ENCODE results near the gene EPAS1. TPM values are rescaled to one million over a fixed set of nuclear protein-coding genes. Genes with fewer than 3 reads are reported as not detected.

EPAS1 gene
- total and polyA plus RNA-seq, 2 experiments from 2014 or later: 47.5 to 73.8 TPM

DNA sequence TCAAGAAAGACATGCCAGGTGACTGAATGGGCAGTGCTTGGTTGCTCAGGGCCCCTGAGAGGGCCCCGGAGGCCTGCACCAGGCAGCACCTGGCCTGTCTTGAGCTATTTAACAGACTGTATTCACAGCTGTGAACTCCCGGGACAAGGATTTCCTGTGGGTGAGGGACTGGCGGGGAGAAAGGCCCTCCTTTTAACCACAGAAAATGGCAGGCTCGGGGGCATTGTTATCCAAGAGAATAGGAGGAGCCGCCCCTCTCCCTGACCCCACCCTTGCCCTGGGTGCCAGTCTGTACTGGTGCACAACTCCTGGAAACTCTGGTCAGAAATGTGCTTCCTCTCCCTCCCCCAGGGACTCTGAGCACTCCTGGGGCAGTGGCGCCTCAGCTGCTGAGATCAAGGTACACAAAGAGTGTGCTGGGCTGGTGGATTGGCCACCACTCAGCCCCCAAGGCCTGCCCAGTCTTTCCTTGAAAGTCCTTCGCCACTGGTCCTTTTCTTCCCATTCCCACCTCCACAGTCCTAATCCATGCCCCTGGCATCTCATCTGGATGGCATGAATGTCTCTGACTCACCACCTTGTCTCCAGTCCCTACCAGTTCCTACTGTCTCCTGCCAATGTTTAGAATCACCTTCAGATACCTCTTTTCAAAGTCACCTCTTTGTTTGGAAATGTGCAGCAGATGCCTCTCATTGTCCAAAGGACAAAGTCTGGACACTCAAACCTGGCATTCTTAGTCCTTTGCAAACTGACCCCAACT is 19.6 kb upstream of the EPAS1 start:
- no peak overlapping the region for H3K4me2 ChIP-seq (ENCODE audit: unreplicated experiment)
- DNase-seq: peak; percentile 23
- H3K27me3 ChIP-seq (replicated peaks; ENCODE audit: insufficient read depth): no peaks in the 10 kb centered on the region
- H3K27ac ChIP-seq: no peak overlapping the region
- no peak for TF ChIP-seq EZH2 (IDR thresholded peaks at IDR 0.05; ENCODE audit: insufficient read depth, poor library complexity, severe bottlenecking)
- no peak for TF ChIP-seq EZH2phosphoT487 (IDR thresholded peaks at IDR 0.05; ENCODE audit: insufficient read depth, low read depth)
- WGBS, 2 experiments (ENCODE audit: low coverage in 1 of 2, low lambda C conversion rate in 2 of 2, missing lambda C conversion rate in 2 of 2): 83 to 90% methylated on average over 6 to 7 of the region's 7 CpGs
- no peak overlapping the region for H3K4me3 ChIP-seq
- H2AFZ ChIP-seq: no peak overlapping the region
- H3K36me3 ChIP-seq (ENCODE audit: low read depth): no peaks in the 10 kb centered on the region
- H3K9me3 ChIP-seq (ENCODE audit: low read depth): no peaks in the 10 kb centered on the region
- H3K79me2 ChIP-seq (ENCODE audit: insufficient read depth): no peaks in the 10 kb centered on the region
- H3K9me2 ChIP-seq (ENCODE audit: insufficient read depth): no peaks in the 10 kb centered on the region
- in situ Hi-C loops (cut with MboI): no loop called here
- H3F3A ChIP-seq (ENCODE audit: insufficient read depth): no peaks in the 10 kb centered on the region
- H3K4me1 ChIP-seq (ENCODE audit: insufficient read depth): no peaks in the 10 kb centered on the region
- H4K20me1 ChIP-seq (ENCODE audit: insufficient read depth): no peaks in the 10 kb centered on the region
- no peak overlapping the region for H3K9ac ChIP-seq

DNA sequence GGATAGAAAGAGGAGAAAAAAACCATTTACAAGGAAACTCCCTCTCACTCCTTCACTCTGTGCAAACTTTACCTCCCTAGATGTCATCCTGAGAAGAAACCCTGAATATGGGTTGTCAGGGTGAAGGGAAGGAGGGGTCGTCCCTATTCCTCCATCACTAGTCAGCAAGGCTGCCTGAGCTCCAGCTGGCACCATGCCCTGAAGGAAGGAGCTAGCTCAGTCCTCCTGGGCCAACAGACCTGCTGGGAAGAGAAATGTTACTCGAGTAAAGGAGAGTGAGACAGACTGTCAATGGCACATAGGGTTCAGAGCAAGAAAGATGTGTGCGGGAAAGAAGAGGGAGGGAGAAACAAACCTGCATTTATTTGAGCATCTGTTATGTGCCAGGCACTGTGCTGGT is 18.3 kb upstream of the EPAS1 start:
- Histone ChIP-seq H3K9me3 (ENCODE audit: low read depth) (no peaks in the 10 kb centered on the region), H2AFZ (no peak overlapping the region), H3F3A (ENCODE audit: insufficient read depth) (no peaks in the 10 kb centered on the region), H3K27ac (no peak overlapping the region), H3K27me3 (replicated peaks; ENCODE audit: insufficient read depth) (no peaks in the 10 kb centered on the region), H3K4me2 (ENCODE audit: unreplicated experiment) (no peak overlapping the region), H4K20me1 (ENCODE audit: insufficient read depth) (no peaks in the 10 kb centered on the region), H3K4me1 (ENCODE audit: insufficient read depth) (no peaks in the 10 kb centered on the region), H3K4me3 (no peak overlapping the region), H3K79me2 (ENCODE audit: insufficient read depth) (no peaks in the 10 kb centered on the region), H3K9me2 (ENCODE audit: insufficient read depth) (no peaks in the 10 kb centered on the region), H3K9ac (no peak overlapping the region), H3K36me3 (ENCODE audit: low read depth) (no peaks in the 10 kb centered on the region)
- in situ Hi-C loops (cut with MboI): no loop called here
- WGBS, 2 experiments (ENCODE audit: low coverage in 1 of 2, low lambda C conversion rate in 2 of 2, missing lambda C conversion rate in 2 of 2): 84 to 86% methylated on average over 3 of the region's 3 CpGs
- DNase-seq: no peak
- TF ChIP-seq EZH2phosphoT487 (IDR thresholded peaks at IDR 0.05; ENCODE audit: insufficient read depth, low read depth): no peak
- no peak for TF ChIP-seq EZH2 (IDR thresholded peaks at IDR 0.05; ENCODE audit: insufficient read depth, poor library complexity, severe bottlenecking)

GRCh38 chr2:46281939-46282338 is 15.3 kb upstream of the EPAS1 start:
- Histone ChIP-seq H3K9ac (no peak overlapping the region), H3K4me2 (ENCODE audit: unreplicated experiment) (no peak overlapping the region), H3F3A (ENCODE audit: insufficient read depth) (no peaks in the 10 kb centered on the region), H3K4me1 (ENCODE audit: insufficient read depth) (no peaks in the 10 kb centered on the region), H3K9me2 (ENCODE audit: insufficient read depth) (no peaks in the 10 kb centered on the region), H4K20me1 (ENCODE audit: insufficient read depth) (no peaks in the 10 kb centered on the region), H3K36me3 (ENCODE audit: low read depth) (no peaks in the 10 kb centered on the region), H3K9me3 (ENCODE audit: low read depth) (no peaks in the 10 kb centered on the region), H3K27ac (no peak overlapping the region), H3K27me3 (replicated peaks; ENCODE audit: insufficient read depth) (no peaks in the 10 kb centered on the region), H3K4me3 (no peak overlapping the region), H2AFZ (no peak overlapping the region), H3K79me2 (ENCODE audit: insufficient read depth) (no peaks in the 10 kb centered on the region)
- DNase-seq: no peak
- TF ChIP-seq EZH2 (IDR thresholded peaks at IDR 0.05; ENCODE audit: insufficient read depth, poor library complexity, severe bottlenecking) (no peak), EZH2phosphoT487 (IDR thresholded peaks at IDR 0.05; ENCODE audit: insufficient read depth, low read depth) (no peak)
- 40 to 65% methylated on average over 1 of the region's 1 CpG for WGBS, 2 experiments (ENCODE audit: low coverage in 1 of 2, low lambda C conversion rate in 2 of 2, missing lambda C conversion rate in 2 of 2)
- in situ Hi-C loops (cut with MboI): no loop called here

- Histone ChIP-seq H3K27ac (no peak overlapping the region), H3K9me2 (ENCODE audit: insufficient read depth) (no peaks in the 10 kb centered on the region), H3K36me3 (ENCODE audit: low read depth) (no peaks in the 10 kb centered on the region), H2AFZ (no peak overlapping the region), H4K20me1 (ENCODE audit: insufficient read depth) (no peaks in the 10 kb centered on the region), H3K4me1 (ENCODE audit: insufficient read depth) (no peaks in the 10 kb centered on the region), H3F3A (ENCODE audit: insufficient read depth) (no peaks in the 10 kb centered on the region), H3K27me3 (replicated peaks; ENCODE audit: insufficient read depth) (no peaks in the 10 kb centered on the region), H3K79me2 (ENCODE audit: insufficient read depth) (no peaks in the 10 kb centered on the region), H3K4me2 (ENCODE audit: unreplicated experiment) (no peak overlapping the region), H3K4me3 (no peak overlapping the region), H3K9ac (no peak overlapping the region), H3K9me3 (ENCODE audit: low read depth) (no peaks in the 10 kb centered on the region)
- whole genome bisulfite sequencing, 2 experiments (ENCODE audit: low coverage in 1 of 2, low lambda C conversion rate in 2 of 2, missing lambda C conversion rate in 2 of 2): 67 to 81% methylated on average over 3 of the region's 3 CpGs
- no peak for DNase-seq
- in situ Hi-C loops (cut with MboI): no loop called here
- no peak for TF ChIP-seq EZH2 (IDR thresholded peaks at IDR 0.05; ENCODE audit: insufficient read depth, poor library complexity, severe bottlenecking)
- no peak for TF ChIP-seq EZH2phosphoT487 (IDR thresholded peaks at IDR 0.05; ENCODE audit: insufficient read depth, low read depth)
Measured at GRCh38 chr2:46283693-46284092, 13.5 kb upstream of the EPAS1 start.
